ENCODE data around the gene MAML3.

MAML3 gene

GRCh38 chr4:140123666-140124377 is 30.2 kb downstream of the MAML3 start:
- DNase-seq: no peak

GRCh38 chr4:140122891-140123290 is 31.1 kb downstream of the MAML3 start:
- no peak for DNase-seq

GRCh38 chr4:140121646-140122045 is 32.3 kb downstream of the MAML3 start:
- DNase-seq: no peak

DNA sequence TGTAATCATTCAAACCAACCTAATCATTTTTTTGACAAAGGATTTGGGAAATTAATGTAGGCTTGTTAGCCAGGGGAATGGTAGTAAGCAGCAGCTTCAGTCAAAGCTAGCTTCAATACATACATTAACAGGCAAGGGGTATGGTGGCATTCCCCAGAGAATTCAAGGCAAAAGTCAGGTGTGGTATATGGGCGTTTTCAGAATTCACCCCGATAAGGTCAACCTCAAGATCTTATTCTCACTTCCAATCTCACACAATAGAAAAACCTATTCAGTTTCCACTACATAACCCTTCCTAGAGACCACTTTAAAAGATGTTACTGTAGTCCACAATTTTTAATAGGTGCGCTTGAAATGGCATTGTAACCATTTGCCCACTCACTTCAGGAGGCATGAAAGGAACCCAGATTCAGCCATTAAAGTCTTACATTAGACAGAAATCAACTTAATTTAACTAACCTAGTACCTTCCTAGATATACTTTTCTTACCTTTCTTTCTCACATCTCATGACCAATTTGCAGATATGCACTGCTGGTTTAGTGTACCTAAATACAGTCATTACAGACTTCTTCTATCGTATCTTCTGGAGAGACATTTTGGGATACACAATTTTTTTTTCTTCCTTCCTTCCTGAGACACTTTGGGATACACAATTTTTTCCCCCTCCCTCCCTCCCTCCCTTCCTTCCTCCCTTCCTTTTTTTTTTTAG is 34.9 kb downstream of the MAML3 start:
- DNase-seq: no peak

- no peak for DNase-seq
These were observed 36.0 kb downstream of the MAML3 start for GRCh38 chr4:140117947-140118346.

DNA sequence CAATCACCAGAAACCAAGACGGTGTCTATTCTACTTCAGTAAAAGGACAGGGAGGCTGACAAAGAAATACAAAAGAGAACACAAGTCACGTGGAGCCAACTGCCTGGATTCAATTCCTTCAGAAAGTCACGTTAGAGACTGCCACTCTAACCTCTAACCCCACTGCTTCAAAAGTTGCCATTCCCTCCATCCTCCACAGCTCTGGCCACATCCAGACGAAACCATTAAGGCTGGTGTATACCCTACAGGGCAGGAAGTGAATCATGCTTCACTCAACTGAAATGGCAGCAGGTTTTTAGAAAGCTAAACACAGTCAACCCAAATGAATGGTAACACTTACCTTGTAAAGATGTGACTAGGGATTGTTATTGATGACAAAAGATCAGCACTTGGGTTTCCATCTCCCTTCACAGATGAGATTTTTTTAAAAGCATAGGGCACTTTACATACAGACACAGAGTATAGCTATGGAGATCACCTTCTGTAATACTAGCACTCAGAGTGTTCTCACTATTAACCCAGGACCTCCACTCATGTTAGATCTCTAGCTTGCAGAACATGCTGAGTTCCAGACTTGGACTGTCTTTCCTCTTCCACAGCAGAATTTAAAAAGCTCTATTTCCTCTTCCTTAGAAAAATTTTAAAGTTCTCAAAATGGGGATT is 37.4 kb downstream of the MAML3 start:
- DNase-seq: no peak

GRCh38 chr4:140115140-140115539 is 38.8 kb downstream of the MAML3 start:
- DNase-seq: no peak

DNA sequence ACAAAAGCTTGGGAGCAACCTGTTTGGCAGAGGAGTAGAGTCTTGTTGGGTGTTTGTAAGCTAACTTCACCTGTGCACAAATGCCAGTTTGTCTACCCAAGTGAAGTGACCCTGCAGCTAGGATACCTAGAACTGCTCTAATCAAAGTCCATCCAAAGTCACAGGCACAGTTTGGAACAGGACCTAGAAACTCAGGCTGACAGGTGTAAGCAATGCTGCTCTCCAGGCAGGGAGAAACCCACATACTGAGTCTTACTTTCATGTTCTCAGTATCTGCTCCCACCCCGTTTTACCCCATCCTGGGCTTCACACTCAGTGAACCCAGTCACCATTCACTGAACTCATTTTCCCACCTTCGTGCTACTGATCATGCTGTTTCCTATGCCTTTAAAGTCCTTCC is 40.3 kb downstream of the MAML3 start:
- DNase-seq: no peak

DNA sequence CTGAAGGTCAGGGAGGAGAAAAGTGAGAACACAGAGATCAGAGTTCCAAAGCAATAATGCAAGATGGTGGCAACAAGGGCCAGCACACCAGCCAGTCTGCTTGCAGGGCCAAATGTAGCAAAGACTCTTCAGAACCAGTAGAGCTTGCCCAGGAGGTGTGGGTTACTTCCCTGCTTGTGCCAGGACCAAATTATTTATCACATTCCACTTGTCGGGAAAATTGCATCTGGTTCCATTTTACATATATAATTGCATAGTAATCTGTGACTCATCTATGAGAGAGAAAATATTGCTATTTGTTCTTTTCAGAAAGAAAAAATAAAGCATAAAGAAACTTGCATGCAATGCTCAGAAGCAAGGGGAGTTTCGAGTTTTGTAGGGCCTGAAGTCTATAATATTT is 41.4 kb downstream of the MAML3 start:
- DNase-seq: no peak

DNA sequence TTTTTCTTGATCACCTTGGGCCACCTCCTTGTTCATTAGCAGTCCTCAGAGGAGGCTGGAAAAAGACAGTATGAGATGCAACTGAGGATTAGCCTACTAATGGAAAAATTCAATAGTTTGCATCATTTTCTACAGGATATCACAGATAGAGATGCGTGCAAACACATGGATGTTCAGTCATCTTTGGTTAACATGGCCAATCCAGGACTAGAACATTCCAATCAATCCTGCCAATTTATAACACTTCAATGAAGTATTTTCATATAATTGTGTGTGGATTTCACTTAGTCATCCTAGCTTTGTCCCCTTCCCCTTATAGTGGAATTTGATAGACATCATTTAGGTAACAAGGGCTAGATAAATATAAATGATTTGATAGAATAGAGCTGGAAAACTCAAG is 42.7 kb downstream of the MAML3 start:
- DNase-seq: no peak

GRCh38 chr4:140110542-140111215 is 43.3 kb downstream of the MAML3 start:
- DNase-seq: no peak

DNA sequence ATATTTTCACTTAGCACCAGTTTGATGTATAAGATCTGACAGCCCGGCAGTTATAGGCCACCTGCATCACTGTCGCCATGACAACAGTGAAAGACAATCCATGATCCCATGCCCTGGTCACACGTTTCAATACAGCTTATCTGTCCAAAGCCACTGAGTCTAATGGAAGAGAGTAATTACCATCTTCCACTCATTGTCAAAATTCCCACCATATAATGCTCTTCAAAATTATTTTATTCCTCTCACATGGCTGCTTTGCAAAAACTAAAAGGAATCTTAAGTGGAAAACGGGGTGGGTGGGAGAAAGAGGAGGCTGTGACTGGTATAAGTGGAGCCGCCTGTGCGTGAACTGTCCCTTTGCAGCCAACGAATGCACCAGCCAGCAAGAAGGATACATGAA is 44.2 kb downstream of the MAML3 start:
- no peak for DNase-seq

- DNase-seq: no peak
These were observed 44.7 kb downstream of the MAML3 start for GRCh38 chr4:140109292-140109691.

- DNase-seq: no peak
These were observed 45.2 kb downstream of the MAML3 start for GRCh38 chr4:140108713-140109230.

DNA sequence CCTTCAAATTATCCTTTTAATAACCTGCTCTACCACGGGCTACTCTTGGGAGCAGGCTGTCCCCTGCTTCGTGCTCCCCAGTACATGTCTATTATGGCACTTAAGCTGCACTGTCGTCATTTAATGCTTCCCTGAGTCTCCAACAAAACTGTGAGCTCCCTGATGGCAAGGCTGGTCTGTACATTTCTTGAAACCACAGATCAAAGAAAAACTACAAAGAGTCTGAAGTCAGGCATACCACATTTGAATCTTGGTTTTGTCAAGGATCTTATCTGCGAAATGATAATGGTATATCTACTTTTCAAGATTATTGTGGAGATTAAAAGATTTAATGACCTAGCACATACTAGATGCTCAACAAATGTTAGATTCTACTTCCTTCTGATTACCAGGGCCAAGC is 45.7 kb downstream of the MAML3 start:
- DNase-seq: no peak

DNA sequence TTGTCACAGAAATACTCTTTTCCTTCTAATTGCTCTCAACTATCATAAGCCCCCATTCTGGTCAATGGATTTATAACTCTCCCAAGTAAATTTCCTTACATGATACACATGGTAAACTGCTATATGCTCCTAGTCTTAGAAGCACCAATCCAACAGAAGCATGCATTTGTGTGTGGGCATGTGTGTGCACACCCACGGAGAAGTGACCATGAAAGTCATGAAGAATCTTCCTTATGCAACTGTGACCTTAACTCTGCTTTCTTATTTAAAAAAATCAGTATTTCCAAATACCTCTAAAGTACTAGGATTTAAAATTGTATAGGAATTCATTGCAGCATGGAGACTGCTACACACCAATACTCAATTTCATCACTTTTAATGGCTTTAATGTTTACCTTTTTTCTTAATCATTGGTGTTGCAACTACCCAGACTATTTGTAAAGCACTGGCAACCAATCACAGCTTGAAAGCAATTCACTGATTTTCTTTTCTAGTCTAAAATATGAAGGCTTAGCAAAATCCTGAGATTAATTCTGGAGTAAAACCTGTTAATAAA is 47.6 kb downstream of the MAML3 start:
- no peak for DNase-seq

DNA sequence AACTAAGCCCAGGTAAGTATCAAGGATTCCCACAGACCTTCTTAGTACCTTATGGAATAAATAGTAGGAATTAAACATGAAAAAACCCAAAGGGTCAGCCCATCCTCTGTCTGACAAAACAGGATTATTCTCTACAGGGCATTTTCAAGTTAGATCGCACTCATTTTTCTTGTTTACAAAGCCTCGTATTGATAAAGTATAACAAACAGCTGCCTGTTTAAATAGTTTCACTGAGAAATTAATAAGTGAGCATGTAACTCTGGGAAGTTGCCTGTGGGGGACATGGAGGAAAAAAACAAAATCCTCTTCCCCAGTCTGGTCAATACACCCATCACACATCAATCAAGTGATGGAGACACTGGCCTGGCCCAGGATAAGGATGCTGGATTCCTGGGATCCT is 48.5 kb downstream of the MAML3 start:
- no peak for DNase-seq

GRCh38 chr4:140103676-140104075 is 50.3 kb downstream of the MAML3 start:
- no peak for DNase-seq

DNA sequence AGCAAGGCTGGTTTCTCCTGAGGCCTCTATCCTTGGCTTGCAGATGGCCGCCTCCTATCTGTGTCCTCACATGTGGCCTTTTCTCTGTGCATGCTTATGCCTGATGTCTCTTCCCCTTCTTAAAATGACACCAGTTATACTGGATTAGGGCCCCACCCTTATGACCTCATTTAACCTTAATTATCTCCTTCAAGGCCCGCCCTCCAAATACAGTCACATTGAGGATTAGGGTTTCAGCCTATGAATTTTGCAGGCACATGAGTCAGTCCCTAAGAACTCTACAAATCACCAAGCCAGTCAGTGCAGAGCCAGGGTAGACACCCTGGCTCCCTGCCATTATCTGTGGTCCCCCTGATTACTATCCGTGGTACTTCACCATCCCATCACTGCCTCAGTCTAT is 51.6 kb downstream of the MAML3 start:
- DNase-seq: no peak

- no peak for DNase-seq
These were observed 53.2 kb downstream of the MAML3 start for GRCh38 chr4:140100771-140101170.

DNA sequence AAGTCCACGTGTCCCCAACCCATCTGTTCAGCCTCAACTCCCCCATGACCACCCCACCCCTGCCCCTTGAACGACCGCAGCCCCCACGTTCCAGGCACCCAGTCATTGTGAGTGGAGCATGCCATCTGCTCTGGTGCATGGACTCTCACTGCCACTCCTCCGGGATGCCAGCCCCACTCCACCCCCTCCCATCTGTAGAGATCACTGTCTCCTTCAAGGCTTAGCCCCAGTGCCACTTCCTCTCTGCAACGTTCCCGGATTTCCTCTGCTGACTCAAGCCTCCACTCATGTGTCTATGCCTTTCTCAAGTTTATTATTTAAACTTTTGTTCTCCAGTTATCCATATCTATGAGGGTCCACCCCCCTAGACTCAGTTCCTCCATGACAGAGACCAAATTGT is 54.0 kb downstream of the MAML3 start:
- DNase-seq: no peak

DNA sequence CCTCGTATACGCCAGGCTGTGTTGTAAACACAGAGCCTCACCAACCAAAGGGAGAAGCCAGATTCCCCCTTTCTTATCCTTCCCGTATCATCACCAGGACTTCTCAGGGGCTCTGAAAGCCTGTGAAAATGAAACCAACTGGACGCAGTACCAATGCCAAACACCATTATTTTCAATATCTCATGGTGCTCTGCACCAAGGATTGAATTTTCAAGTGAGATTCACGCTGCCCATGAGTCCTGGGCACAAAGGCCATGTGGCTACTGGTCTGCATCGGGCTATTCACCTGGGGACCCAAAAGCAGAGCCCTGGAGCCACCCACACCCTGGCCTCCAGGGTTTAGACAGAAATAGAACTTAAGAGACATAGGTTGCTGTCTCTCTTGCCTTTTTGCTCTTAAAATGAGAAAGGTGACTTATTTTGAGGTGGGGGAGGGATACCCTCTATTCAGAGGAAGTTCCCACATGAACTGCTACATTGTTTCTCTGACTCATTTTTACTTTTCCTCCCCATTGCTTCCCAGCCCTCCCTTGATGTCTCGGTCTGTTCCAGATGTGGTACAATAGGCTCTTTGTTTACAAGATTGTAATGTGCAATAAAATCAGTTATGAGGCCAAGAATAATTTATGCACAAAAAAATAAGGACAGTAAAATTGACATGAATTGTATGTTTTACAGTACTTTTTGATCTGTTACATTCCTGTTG is 55.4 kb downstream of the MAML3 start:
- no peak for DNase-seq
